ENCODE measurements around the gene SNX24.

SNX24 gene

GRCh38 chr5:122919969-122920368 lies 74.6 kb downstream of the SNX24 start:
- no peak for DNase-seq (ENCODE audit: low read depth in 2 of 2)

GRCh38 chr5:122921826-122922225 lies 76.4 kb downstream of the SNX24 start:
- no peak for DNase-seq (ENCODE audit: low read depth in 2 of 2)

- DNase-seq (ENCODE audit: low read depth in 2 of 2) = no peak
Observed at GRCh38 chr5:122924203-122924602, 78.8 kb downstream of the SNX24 start.

DNA sequence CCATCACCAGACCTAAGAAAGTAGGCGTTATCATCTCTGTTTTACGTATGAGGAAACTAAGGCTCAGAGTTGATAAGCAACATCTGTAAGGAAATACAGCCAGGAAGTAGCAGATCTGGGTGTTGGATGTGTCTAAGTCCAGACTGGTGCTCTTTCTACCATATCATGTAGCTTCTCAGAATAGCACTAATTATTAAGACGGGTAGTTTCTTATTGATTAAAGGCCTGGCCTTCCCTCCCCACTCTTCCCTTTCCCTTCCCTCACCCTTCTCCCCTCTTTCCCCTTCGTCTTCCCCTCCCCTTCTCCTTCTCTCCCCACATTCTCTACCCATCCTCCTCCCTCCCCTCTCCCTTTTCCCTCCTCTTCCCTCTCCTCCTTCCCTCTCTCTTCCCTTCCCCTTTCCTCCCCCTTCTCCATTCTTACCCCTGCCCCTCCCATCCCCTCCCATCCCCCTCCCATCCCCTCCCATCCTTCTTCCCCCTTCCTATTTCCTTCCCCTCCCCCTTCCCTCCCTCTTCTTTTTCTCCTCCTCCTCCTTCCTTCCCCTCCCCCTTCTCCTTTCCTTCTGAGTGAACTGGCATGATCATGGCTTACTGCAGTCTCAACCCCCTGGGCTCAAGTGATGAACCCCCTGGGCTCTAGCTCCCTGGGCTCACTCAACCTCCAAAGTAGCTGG lies 79.4 kb downstream of the SNX24 start:
- no peak for DNase-seq (ENCODE audit: low read depth in 2 of 2)

- DNase-seq (ENCODE audit: low read depth in 2 of 2) = no peak
Observed at GRCh38 chr5:122929001-122929400, 83.6 kb downstream of the SNX24 start.

DNA sequence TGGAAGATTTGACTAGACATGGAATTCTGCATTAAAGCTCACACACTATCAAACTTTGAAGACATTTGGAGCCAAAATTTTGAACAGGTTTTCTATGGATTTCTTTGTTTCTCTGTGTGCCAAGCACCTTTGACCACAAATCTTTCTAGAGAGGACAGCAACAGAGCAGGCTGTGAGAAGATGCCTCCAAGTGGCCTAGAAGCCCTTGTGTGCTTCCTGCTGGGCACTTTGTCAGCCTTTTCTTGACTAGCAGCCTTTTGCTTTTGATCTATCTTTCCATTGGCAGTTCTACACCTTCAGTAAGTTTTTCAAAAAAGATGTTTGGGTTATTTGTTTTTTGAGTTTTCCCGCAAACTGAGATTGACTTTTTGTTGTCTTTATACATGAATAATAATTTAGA lies 84.6 kb downstream of the SNX24 start:
- no peak for DNase-seq (ENCODE audit: low read depth in 2 of 2)

- DNase-seq (ENCODE audit: low read depth in 2 of 2) = no peak
Observed at GRCh38 chr5:122933956-122934355, 88.5 kb downstream of the SNX24 start.

- DNase-seq (ENCODE audit: low read depth in 2 of 2) = no peak
Observed at GRCh38 chr5:122936088-122936487, 90.7 kb downstream of the SNX24 start.

- no peak for DNase-seq (ENCODE audit: low read depth in 2 of 2)
Observed at GRCh38 chr5:122937914-122938313, 92.5 kb downstream of the SNX24 start.

GRCh38 chr5:122940890-122941289 lies 95.5 kb downstream of the SNX24 start:
- no peak for DNase-seq (ENCODE audit: low read depth in 2 of 2)

DNA sequence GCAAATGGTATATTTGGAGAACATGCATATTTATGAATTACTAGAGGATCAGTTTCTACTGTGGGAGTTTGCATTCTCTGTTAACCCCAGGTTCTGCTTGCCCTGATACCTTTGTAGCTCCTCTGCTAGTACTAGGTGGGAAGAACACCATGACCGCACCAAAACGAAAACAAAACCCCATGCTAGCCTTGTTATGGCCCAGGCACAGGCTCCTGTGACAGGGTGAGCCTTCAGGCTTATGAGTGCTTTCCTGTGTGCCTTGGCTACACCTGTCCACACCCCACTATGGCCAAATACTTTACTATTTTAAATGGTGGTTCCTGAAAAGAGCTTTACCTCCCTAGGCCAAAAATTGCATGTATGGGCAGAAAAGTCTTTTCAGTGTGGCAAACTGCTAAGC lies 96.3 kb downstream of the SNX24 start:
- DNase-seq (ENCODE audit: low read depth in 2 of 2) = no peak

GRCh38 chr5:122942164-122942914 lies 96.9 kb downstream of the SNX24 start:
- DNase-seq (ENCODE audit: low read depth in 2 of 2) = no peak

DNA sequence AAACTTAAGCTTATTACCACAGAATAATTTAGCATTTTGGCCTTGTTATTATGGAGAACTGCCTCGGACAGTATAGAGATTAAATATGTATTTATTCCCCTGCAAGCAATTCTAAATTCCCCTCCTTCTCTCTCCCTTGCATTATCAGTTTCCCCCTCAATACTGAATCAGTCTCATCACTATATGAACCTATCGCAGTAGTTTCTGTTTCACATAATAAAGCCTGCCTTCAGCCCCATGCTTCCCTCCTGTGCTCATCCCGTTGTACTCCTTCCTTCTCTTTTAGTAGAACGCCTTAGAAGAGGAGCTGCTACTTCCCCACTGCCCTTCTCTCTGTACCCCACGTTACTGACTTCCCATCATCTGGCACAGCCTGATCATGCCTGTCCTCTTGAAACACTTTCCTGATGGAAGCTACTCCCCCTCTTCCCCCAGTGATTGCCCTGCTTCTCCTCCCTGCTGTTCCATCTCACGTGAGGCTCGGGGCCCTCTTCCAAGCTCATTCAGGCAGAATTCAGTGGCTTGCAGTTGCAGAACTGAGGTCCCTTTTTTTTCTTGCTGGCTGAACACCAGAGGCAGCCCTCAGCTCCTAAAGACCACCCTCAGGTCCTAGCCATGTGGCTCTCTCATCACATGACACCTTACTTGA lies 97.8 kb downstream of the SNX24 start:
- no peak for DNase-seq (ENCODE audit: low read depth in 2 of 2)

GRCh38 chr5:122944051-122944450 lies 98.6 kb downstream of the SNX24 start:
- no peak for DNase-seq (ENCODE audit: low read depth in 2 of 2)

DNA sequence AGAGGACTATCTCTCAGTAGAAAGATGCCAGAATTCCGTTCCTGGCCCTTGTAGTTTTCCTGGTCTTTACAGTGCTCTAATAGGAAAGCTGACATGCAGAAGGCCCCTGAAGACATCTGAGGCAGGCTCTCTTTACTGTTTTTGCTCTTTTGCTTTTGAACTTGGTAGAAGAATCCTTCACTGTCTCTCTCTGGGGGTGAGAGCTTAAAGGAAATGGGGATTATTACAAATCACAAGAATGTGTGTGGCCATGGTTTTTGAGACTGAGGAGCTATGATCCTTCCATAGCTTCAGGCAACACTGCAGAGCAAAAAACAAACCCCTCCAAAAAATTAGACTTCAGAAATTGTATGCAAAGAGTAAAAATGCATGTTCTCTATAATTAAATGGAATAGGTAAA lies 102.0 kb downstream of the SNX24 start:
- no peak for DNase-seq (ENCODE audit: low read depth in 2 of 2)

DNA sequence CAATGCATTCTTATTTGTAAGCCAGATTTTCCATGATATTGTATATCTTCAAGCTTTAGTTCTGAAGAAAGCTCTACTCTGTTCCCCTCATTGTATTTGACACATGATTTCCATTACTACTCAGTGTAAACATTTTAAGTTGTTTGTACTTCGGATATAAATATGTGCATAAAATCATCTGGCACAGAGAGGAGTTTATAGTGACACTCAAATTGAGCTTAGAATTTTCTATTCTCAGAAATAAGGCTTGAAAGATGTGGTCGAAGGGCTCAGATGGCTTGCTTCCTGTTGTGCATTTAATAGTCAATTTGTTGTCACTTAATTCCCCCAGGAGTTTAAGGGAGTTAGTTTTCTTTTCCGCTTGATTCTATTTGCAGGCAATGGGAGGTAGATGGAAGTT lies 102.4 kb downstream of the SNX24 start:
- DNase-seq (ENCODE audit: low read depth in 2 of 2) = no peak

DNA sequence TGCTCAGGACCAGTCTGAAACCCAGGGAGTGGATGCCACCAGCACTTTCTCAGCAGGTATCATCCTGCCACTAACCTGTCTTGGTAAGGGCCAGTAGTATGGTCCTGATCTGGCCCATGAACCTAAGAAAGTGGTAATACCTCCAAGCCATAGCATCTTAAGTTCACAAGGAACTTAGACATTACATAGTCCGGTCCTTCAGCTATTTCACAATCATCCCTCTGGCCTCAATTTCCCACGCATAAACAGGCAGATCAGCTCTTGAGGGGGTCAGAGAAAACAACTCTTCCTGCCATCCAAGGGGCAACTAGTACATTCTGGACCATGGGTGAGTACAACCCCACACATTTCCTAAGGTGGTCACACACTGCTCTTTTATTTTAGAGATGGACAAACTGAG lies 102.9 kb downstream of the SNX24 start:
- no peak for DNase-seq (ENCODE audit: low read depth in 2 of 2)

DNA sequence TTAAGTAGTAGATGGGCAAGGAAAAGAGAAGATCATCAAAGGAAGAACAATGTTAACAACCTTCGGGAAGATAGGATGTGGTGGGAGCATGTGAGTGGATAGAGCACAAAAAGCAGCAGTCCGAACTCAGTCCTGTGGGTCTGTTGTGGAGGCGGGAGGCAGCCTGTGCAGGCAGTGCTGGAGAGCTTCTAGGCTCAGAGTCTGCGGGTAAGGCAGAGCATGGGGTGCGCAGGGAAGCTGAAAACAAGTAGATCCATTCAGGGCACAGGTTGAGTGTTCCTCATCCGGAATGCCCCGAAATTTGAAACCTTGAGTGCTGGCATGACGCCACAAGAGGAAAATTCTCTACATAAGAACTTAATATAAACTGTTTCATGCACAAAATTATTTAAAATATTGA lies 106.2 kb downstream of the SNX24 start:
- no peak for DNase-seq (ENCODE audit: low read depth in 2 of 2)

DNA sequence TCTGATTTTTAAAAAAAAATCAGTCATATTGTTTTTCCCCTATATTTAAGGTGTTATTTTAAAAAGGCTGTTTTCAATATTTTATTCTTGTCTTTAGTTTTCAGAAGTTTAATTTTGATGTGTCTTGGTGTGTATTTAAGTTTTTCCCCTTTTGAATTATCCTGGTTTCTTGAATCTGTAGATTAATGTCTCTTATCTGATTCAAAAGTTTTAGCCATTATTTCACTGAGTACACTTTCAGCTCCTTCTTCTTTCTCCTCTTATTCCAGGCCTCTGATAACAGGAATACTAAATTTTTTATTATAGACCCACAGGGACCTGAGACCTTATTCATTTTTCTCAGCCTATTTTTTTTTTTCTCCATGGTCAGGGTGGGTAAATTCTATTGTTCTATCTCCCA lies 109.3 kb downstream of the SNX24 start:
- DNase-seq (ENCODE audit: low read depth in 2 of 2) = no peak

GRCh38 chr5:122957457-122957856 lies 112.0 kb downstream of the SNX24 start:
- no peak for DNase-seq (ENCODE audit: low read depth in 2 of 2)

GRCh38 chr5:122959740-122960445 lies 114.5 kb downstream of the SNX24 start:
- no peak for DNase-seq (ENCODE audit: low read depth in 2 of 2)

DNA sequence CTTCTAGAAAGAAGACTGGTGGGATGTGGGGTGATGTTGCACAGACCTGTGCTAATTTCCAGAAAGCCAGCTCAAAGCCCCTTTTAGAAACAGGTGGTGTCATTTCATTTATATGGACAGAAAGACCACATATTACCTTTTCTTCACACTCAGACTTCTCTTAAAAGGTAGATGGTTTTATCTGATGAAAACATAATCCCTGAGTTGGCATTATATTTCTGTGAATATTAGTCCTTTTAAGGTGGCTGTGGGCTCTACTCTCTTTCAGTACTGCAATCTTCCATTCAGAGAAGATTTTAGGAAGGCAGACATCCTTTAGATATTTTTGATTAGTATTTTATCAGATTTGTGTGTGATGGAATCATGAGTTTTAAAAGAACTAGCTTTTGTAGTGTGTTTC lies 117.9 kb downstream of the SNX24 start:
- no peak for DNase-seq (ENCODE audit: low read depth in 2 of 2)
